PC-3 (cell line): ENCODE results near the gene CLDN16.

Experiments
- CTCF ChIP-seq: fragments of 300-600 bp; sonication (generic); conservative IDR thresholded peaks from 2 replicates; pipeline ENCODE4 v1.5.1; 2017; ENCODE audit warnings: antibody characterized with exemption, low read depth, mild to moderate bottlenecking, low read length
- EZH2 ChIP-seq: fragments of 300-600 bp; sonication (generic); IDR thresholded peaks from one replicate; pipeline ENCODE4 v1.6.1; 2017; ENCODE audit warnings: antibody characterized with exemption, mild to moderate bottlenecking, low read length; ENCODE audit not compliant: unreplicated experiment

- TF ChIP-seq CTCF (no peak), EZH2 (no peak)
These were observed 48.4 kb downstream of the CLDN16 start for GRCh38 chr3:190436331-190436730.
